HepG2 (cell line): ENCODE data around the gene SLC25A19. TPM values are rescaled to one million over a fixed set of nuclear protein-coding genes. Genes with fewer than 3 reads are reported as not detected.

ENCODE experiments used
- ATAC-seq: fragments of 200-7000 bp; cut with Tn5 transposase; 3 replicates; pipeline ENCODE4 v1.9.1; 2020; ENCODE audit warnings: mild to moderate bottlenecking, moderate library complexity
- BruUV-seq: library from RNA; stranded (reverse); fragments of 400-500 nt; replicated peaks from 2 replicates; lab custom pipeline; 2021; lab: Mats Ljungman, UMichigan
- CTCF ChIA-PET: fragments of 300-600 bp; formaldehyde crosslinking; extraction: SDS; loops from one replicate; lab custom pipeline; 2021; ENCODE audit warnings: low total read pairs, inconsistent platforms, low intra/inter-chr PET ratio; lab: Yijun Ruan, JAX
- POLR2A ChIA-PET: fragments of 350-600 bp; sonication (Branson Sonifier 250); formaldehyde crosslinking; loops from one replicate; lab custom pipeline; 2020; ENCODE audit warnings: antibody characterized with exemption, inconsistent platforms; lab: Yijun Ruan, JAX
- DNase-seq: peaks from one replicate; pipeline ENCODE4 v3.0.0-alpha.2; 2015; ENCODE audit warnings: low spot score
- FAIRE-seq: peaks from 3 replicates; lab custom pipeline; 2011; peaks lifted over from hg19 to GRCh38; lab: Jason Lieb, UNC
- H2AFZ ChIP-seq: one replicate; pipeline ENCODE4 v1.6.1; 2011; ENCODE audit warnings: low read length, inconsistent platforms
- H3K27ac ChIP-seq: fragments of 300-600 bp; 3 replicates; pipeline ENCODE4 v1.8.0; 2011; ENCODE audit warnings: mixed run types, mild to moderate bottlenecking, mixed read lengths, low read length, inconsistent platforms; ENCODE audit not compliant: insufficient read depth; ENCODE audit errors: extremely low read length
- H3K27me3 ChIP-seq, 2 experiments: fragments of 200-600 bp in 1 of 2; 2 replicates in 1 of 2; 3 replicates in 1 of 2; pipeline versions ENCODE4 v1.6.0 to v1.8.0; 2011; ENCODE audit warnings: low read length in 2 of 2, mild to moderate bottlenecking in 2 of 2, moderate library complexity in 2 of 2, inconsistent platforms in 1 of 2; ENCODE audit not compliant: insufficient read depth in 2 of 2, control insufficient read depth in 1 of 2
- H3K36me3 ChIP-seq, 2 experiments: fragments of 200-600 bp in 1 of 2; replicated peaks in 1 of 2; 2 replicates in 1 of 2; 3 replicates in 1 of 2; pipeline versions ENCODE4 v1.5.1 to v1.8.0; 2011; ENCODE audit warnings: low read length in 2 of 2, inconsistent platforms in 1 of 2; ENCODE audit not compliant: insufficient read depth in 2 of 2, control insufficient read depth in 1 of 2
- H3K4me1 ChIP-seq: 2 replicates; pipeline ENCODE4 v1.5.1; 2012; ENCODE audit warnings: low read length, inconsistent platforms; ENCODE audit not compliant: insufficient read depth
- H3K4me2 ChIP-seq: 2 replicates; pipeline ENCODE4 v1.6.0; 2011; ENCODE audit warnings: low read depth, low read length, inconsistent platforms
- H3K4me3 ChIP-seq, 3 experiments: fragments of 200-600 bp in 1 of 3; sonication (generic), shearing (Covaris generic) in 1 of 3; replicated peaks in 1 of 3; 2 replicates each; pipeline ENCODE4 v1.5.1; 2011 to 2016; ENCODE audit warnings: low read length in 3 of 3, inconsistent platforms in 2 of 3, low read depth in 2 of 3, mild to moderate bottlenecking in 2 of 3, control low read depth in 1 of 3, mixed read lengths in 1 of 3; ENCODE audit not compliant: insufficient read depth in 1 of 3
- H3K79me2 ChIP-seq: one replicate; pipeline ENCODE4 v1.6.1; 2011; ENCODE audit warnings: low read length, inconsistent platforms; ENCODE audit not compliant: insufficient read depth
- H3K9ac ChIP-seq: 2 replicates; pipeline ENCODE4 v1.6.0; 2011; ENCODE audit warnings: mild to moderate bottlenecking, low read depth, low read length, inconsistent platforms; ENCODE audit not compliant: insufficient read depth
- H3K9me3 ChIP-seq: 2 replicates; pipeline ENCODE4 v1.5.1; 2012; ENCODE audit warnings: mild to moderate bottlenecking, low read length
- H4K20me1 ChIP-seq: 2 replicates; pipeline ENCODE4 v1.6.0; 2011; ENCODE audit warnings: inconsistent platforms, mild to moderate bottlenecking, low read length, moderate library complexity; ENCODE audit not compliant: insufficient read depth
- MTA1 ChIP-seq: sonication (generic); formaldehyde crosslinking; IDR thresholded peaks from 2 replicates; pipeline ENCODE4 v1.4.0; 2020; ENCODE audit warnings: missing genetic modification reagents, mild to moderate bottlenecking, borderline replicate concordance
- NONO ChIP-seq, 2 experiments: fragments of 450-650 bp in 1 of 2; sonication (generic) in 1 of 2; formaldehyde crosslinking in 1 of 2; IDR thresholded peaks in 1 of 2; conservative IDR thresholded peaks in 1 of 2; 2 replicates each; pipeline versions ENCODE4 v1.6.1 to v1.8.0; 2017 to 2022; ENCODE audit warnings: mild to moderate bottlenecking in 1 of 2, missing genetic modification reagents in 1 of 2, moderate library complexity in 1 of 2
- SATB2 ChIP-seq: sonication (generic); formaldehyde crosslinking; IDR thresholded peaks from 2 replicates; pipeline ENCODE4 v1.5.0; 2020; ENCODE audit warnings: missing genetic modification reagents
- SOX6 ChIP-seq, 2 experiments: fragments of 450-650 bp in 1 of 2; sonication (generic) in 1 of 2; formaldehyde crosslinking in 1 of 2; IDR thresholded peaks; 2 replicates each; pipeline versions ENCODE4 v1.4.0 to v1.6.1; 2017 to 2020; ENCODE audit warnings: antibody characterized with exemption in 1 of 2, mild to moderate bottlenecking in 1 of 2, missing genetic modification reagents in 1 of 2
- ZC3H4 ChIP-seq: sonication (generic); formaldehyde crosslinking; IDR thresholded peaks from 2 replicates; pipeline ENCODE4 v1.4.0; 2020; ENCODE audit warnings: missing genetic modification reagents, borderline replicate concordance
- ZFX ChIP-seq: sonication (generic); formaldehyde crosslinking; IDR thresholded peaks from 2 replicates; pipeline ENCODE4 v1.4.0; 2020; ENCODE audit warnings: mild to moderate bottlenecking, low read depth, missing genetic modification reagents, moderate library complexity
- ZNF235 ChIP-seq: sonication (generic); formaldehyde crosslinking; IDR thresholded peaks from 2 replicates; pipeline ENCODE4 v1.8.1; 2023; ENCODE audit warnings: mild to moderate bottlenecking, missing genetic modification reagents, borderline replicate concordance
- ZNF34 ChIP-seq: sonication (generic); formaldehyde crosslinking; IDR thresholded peaks from 2 replicates; pipeline ENCODE4 v1.4.0; 2020; ENCODE audit warnings: mild to moderate bottlenecking, missing genetic modification reagents, borderline replicate concordance
- ZNF768 ChIP-seq: sonication (generic); formaldehyde crosslinking; IDR thresholded peaks from 2 replicates; pipeline ENCODE4 v1.4.0; 2020; ENCODE audit warnings: missing genetic modification reagents
- WGBS: methylation state at CpG from one replicate; pipeline ENCODE4 v1.1.6; 2017; ENCODE audit warnings: low lambda C conversion rate; 5-methylcytosine and 5-hydroxymethylcytosine counted together
- in situ Hi-C: cut with HindIII; loops from 2 replicates; pipeline ENCODE4 v1.10.0; 2017; ENCODE audit warnings: low pct_unique_long_range_greater_than_20kb; ENCODE audit not compliant: extremely low pct_ligation_motif_present
- intact Hi-C: fragments of 100-400 bp; cut with micrococcal nuclease; formaldehyde crosslinking; loops from one replicate; pipeline ENCODE4 v1.10.0; 2022; ENCODE audit not compliant: unreplicated experiment
- polyA plus RNA-seq, 8 experiments: library from polyadenylated mRNA; depleted of rRNA in 3 of 8; stranded (reverse) in 7 of 8; unstranded in 1 of 8; fragments of >200 nt; fragmentation: Illumina TruSeq in 4 of 8; extraction: Trizol in 4 of 8; gene quantifications; 2 replicates each; pipeline versions ENCODE4 v1.2.1 to v1.2.3, GENCODE V29; 2011 to 2016; ENCODE audit warnings: low read depth in 4 of 8, missing spikeins in 1 of 8, mixed read lengths in 1 of 8; ENCODE audit not compliant: insufficient read depth in 1 of 8
- total RNA-seq, 5 experiments: library from RNA; depleted of rRNA; stranded (reverse); fragments of >200 nt; fragmentation: Illumina TruSeq; extraction: Trizol; gene quantifications; 2 replicates each; pipeline ENCODE4 v1.2.3, GENCODE V29; 2016; ENCODE audit warnings: low read depth in 1 of 5

SLC25A19 gene
- total and polyA plus RNA-seq, 2 of the 13 experiments (the other 11 are each of a cell fraction or from before 2014, with no cell fraction given): 24.4 to 41.4 TPM

DNA sequence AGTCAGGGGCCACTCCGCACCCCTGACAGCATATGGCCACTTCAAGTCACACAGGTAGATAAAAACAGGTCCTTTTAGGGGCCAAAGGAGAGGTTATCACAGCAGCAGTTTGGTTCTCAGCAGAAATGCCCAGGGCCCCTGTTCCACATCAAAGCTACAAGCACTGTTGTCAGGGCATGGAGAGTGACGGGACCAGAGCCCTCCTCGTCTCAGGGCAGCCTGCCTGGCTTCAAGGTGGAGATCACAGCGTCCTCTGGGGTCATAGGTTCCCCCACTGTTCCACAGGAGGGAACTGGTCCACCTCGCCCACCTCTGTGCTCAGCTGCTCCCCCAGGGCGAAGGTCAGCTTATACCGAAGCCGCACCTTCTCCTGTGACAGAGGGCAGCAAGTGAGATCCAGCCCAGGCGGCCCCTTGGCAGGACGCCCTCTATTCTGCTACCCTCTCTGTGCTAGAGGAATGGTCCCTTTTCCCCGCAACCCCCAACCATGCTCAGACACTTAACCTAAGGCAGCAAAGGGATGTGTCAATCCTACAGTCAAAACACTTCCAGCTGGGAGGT is 51.1 kb downstream of the SLC25A19 start:
- FAIRE-seq (no peak), ATAC-seq (no peak), DNase-seq (no peak)
- 92% methylated on average over 10 of the region's 11 CpGs for WGBS
- Histone ChIP-seq H3K9me3 (no peaks in the 10 kb centered on the region), H3K4me3 (no peak overlapping the region), H3K4me1 (no peaks in the 10 kb centered on the region), H3K4me2 (no peak overlapping the region), H3K79me2 (no peaks in the 10 kb centered on the region), H3K9ac (no peak overlapping the region), H2AFZ (no peak overlapping the region), H3K36me3 (peaks cover 61 to 84% of the 10 kb centered on the region in 2 experiments), H4K20me1 (no peaks in the 10 kb centered on the region), H3K27me3 (no peaks in the 10 kb centered on the region), H3K27ac (no peak overlapping the region)
- ChIA-PET CTCF (interaction anchor here (0.7 to 1.5 kb wide), 3 partner anchors 124 to 181 kb away, joined by 3 to 22 read pairs (median 6); no protein-coding TSS in a partner anchor), POLR2A (no interaction called here)
- in situ Hi-C loops (no loop called here), intact Hi-C loops (loop anchor here (5.0 kb wide), 1 partner anchor 126 kb away; no protein-coding TSS in a partner anchor)
- TSS peak; percentile 36 for BruUV-seq
- peak; percentile 16; the same call in 1 of the 2 replicates for TF ChIP-seq ZFX (CRISPR knock-in tag)
- TF ChIP-seq ZNF768 (CRISPR knock-in tag): 0 out of 2 replicates have a peak, but pooled peaks have one; percentile 11
- TF ChIP-seq ZNF34 (CRISPR knock-in tag): no peak
- TF ChIP-seq SATB2 (CRISPR knock-in tag): no peak
- TF ChIP-seq NONO (IDR thresholded peaks at IDR 0.05): no peak
- 0 out of 2 replicates have a peak, but pooled peaks have one; percentile 60 for TF ChIP-seq NONO (CRISPR knock-in tag; conservative IDR thresholded peaks at IDR 0.05)
- TF ChIP-seq SOX6 (IDR thresholded peaks at IDR 0.05): no peak
- TF ChIP-seq SOX6 (CRISPR knock-in tag; IDR thresholded peaks at IDR 0.05): 0 out of 2 replicates have a peak, but pooled peaks have one; percentile 1
- no peak for TF ChIP-seq ZNF235
- TF ChIP-seq MTA1 (CRISPR knock-in tag): peak; percentile 55; the same call in 1 of the 2 replicates
- TF ChIP-seq ZC3H4 (CRISPR knock-in tag): 0 out of 2 replicates have a peak, but pooled peaks have one; percentile 46
